Glutamatergic neuron (in vitro differentiated cells): ENCODE measurements around the gene CAMTA1. TPM values are rescaled to one million over a fixed set of nuclear protein-coding genes. Genes with fewer than 3 reads are reported as not detected.

Source experiments
- DNase-seq: peaks from one replicate; pipeline ENCODE4 v3.0.0; 2022
- H3K27ac Mint-ChIP-seq: one replicate; pipeline ENCODE4 v1.8.0; 2020; ENCODE audit warnings: mild to moderate bottlenecking, mixed read lengths, inconsistent platforms; ENCODE audit not compliant: unreplicated experiment
- H3K27me3 Mint-ChIP-seq: one replicate; pipeline ENCODE4 v1.8.0; 2020; ENCODE audit warnings: mild to moderate bottlenecking, moderate library complexity, mixed read lengths, inconsistent platforms; ENCODE audit not compliant: unreplicated experiment
- H3K36me3 Mint-ChIP-seq: one replicate; pipeline ENCODE4 v1.8.0; 2020; ENCODE audit warnings: mild to moderate bottlenecking, mixed read lengths, inconsistent platforms; ENCODE audit not compliant: unreplicated experiment
- H3K4me1 Mint-ChIP-seq: one replicate; pipeline ENCODE4 v1.8.0; 2020; ENCODE audit warnings: mild to moderate bottlenecking, low read depth, mixed read lengths, inconsistent platforms; ENCODE audit not compliant: unreplicated experiment
- H3K4me3 Mint-ChIP-seq: one replicate; pipeline ENCODE4 v1.8.0; 2020; ENCODE audit warnings: mild to moderate bottlenecking, mixed read lengths, inconsistent platforms; ENCODE audit not compliant: unreplicated experiment
- H3K9me3 Mint-ChIP-seq: one replicate; pipeline ENCODE4 v1.8.0; 2020; ENCODE audit warnings: mild to moderate bottlenecking, moderate library complexity, mixed read lengths, inconsistent platforms; ENCODE audit not compliant: unreplicated experiment
- total RNA-seq: library from RNA; stranded (reverse); fragmentation: NEBNext Ultra II Directional; extraction: Animal tissue kit (Norgen Biotek cat#: 25700); gene quantifications from one replicate; pipeline ENCODE4 v1.2.1, GENCODE V29; 2021; ENCODE audit not compliant: unreplicated experiment
- TF ChIP-seq, protein P1 (sequence below): fragments of 200-600 bp; sonication (generic); IDR thresholded peaks from one replicate; pipeline ENCODE4 v1.5.0; 2021; ENCODE audit not compliant: partially characterized antibody, unreplicated experiment

The CAMTA1 gene
- total RNA-seq, 1 donor from 2014 or later, result 77.2 TPM

- no peak for DNase-seq
- TF ChIP-seq, protein P1, sequence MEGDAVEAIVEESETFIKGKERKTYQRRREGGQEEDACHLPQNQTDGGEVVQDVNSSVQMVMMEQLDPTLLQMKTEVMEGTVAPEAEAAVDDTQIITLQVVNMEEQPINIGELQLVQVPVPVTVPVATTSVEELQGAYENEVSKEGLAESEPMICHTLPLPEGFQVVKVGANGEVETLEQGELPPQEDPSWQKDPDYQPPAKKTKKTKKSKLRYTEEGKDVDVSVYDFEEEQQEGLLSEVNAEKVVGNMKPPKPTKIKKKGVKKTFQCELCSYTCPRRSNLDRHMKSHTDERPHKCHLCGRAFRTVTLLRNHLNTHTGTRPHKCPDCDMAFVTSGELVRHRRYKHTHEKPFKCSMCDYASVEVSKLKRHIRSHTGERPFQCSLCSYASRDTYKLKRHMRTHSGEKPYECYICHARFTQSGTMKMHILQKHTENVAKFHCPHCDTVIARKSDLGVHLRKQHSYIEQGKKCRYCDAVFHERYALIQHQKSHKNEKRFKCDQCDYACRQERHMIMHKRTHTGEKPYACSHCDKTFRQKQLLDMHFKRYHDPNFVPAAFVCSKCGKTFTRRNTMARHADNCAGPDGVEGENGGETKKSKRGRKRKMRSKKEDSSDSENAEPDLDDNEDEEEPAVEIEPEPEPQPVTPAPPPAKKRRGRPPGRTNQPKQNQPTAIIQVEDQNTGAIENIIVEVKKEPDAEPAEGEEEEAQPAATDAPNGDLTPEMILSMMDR, result no peak
- no peak overlapping the region for H3K27ac Mint-ChIP-seq
- H3K4me1 Mint-ChIP-seq, result peaks cover 12% of the 10 kb centered on the region
- H3K9me3 Mint-ChIP-seq, result no peaks in the 10 kb centered on the region
- H3K4me3 Mint-ChIP-seq, result no peak overlapping the region
- no peaks in the 10 kb centered on the region for H3K27me3 Mint-ChIP-seq
- H3K36me3 Mint-ChIP-seq, result no peaks in the 10 kb centered on the region
Observed at GRCh38 chr1:7234471-7234755, 449.2 kb downstream of the CAMTA1 start.

DNA sequence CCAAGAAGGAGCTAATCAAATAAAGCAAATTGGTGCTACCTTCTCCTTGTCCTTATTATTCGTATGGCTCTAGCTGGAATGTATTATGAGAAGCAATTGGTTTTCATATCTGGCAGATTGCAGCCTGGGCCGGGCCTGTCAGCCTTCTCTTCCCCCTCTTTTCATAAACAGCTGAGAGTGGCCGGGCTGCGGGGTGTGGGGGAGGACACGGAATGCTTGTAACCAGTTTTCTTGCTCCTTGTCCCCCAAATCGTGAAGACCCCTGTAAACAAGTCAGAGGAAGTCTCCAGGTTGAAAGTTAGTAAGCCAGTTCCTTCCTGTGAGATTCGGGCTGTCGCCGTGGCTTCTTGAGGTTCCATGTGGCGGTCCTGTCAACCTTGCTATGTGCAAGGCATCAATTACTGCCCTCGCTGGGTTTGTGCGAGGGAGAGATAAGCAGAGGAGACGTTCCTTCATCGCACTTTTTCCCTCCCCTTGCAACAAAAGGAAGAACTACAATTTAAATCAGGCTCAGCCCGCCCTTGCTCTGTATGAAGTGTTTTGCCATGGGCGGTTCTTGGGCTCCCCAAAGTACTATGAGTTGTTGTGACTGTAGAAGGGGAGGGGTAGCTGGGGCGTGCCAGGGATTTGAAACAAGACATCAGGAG, 450.7 kb downstream of the CAMTA1 start:
- no peak for DNase-seq
- Mint-ChIP-seq H3K4me1 (peaks cover 12% of the 10 kb centered on the region), H3K27me3 (peaks cover 1% of the 10 kb centered on the region), H3K27ac (no peak overlapping the region), H3K4me3 (no peak overlapping the region), H3K36me3 (no peaks in the 10 kb centered on the region), H3K9me3 (no peaks in the 10 kb centered on the region)
- TF ChIP-seq, protein P1, result no peak

DNA sequence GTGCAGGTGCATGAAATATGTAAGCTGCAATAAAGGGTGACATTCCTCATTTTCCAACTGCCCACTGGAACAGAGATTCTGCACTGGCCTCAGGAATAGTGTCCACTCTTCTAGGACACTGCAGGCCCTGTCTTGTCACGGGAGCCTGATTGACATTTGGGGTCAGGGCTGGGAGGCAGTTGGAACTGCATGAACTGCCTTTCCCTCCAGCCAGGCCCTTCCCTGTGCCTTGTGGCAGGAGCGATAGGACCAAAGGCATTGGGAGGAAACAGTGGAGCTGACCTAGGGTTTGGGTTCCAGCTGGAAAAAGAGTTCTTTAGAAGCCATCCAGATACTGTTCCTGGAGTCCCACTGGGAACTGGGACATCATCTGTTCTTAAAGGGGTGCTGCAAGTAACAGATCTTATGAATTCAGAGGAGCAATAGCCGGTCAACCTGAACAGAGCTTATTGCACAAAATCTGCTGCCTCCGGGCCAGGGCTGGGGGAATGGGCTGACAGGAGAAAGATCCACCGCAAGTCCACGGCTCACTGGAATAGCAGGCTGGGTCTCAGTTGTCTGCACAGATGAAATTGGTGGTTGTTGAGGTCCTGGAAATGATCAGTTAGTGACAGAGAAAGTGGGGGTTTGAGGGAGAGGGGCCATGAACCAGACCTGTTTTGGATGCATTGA, 451.7 kb downstream of the CAMTA1 start:
- peaks cover 1% of the 10 kb centered on the region for H3K27me3 Mint-ChIP-seq
- H3K4me3 Mint-ChIP-seq, result no peak overlapping the region
- TF ChIP-seq, protein P1, result no peak
- H3K27ac Mint-ChIP-seq, result no peak overlapping the region
- no peaks in the 10 kb centered on the region for H3K9me3 Mint-ChIP-seq
- no peaks in the 10 kb centered on the region for H3K36me3 Mint-ChIP-seq
- H3K4me1 Mint-ChIP-seq, result peaks cover 10% of the 10 kb centered on the region
- no peak for DNase-seq

GRCh38 chr1:7247158-7247557, 461.9 kb downstream of the CAMTA1 start:
- H3K4me1 Mint-ChIP-seq, result peaks cover 5% of the 10 kb centered on the region

More at GRCh38 chr1:7247158-7247557, 461.9 kb downstream of the CAMTA1 start:
- Mint-ChIP-seq H3K4me3 (no peak overlapping the region), H3K36me3 (no peaks in the 10 kb centered on the region), H3K27me3 (no peaks in the 10 kb centered on the region), H3K9me3 (peaks cover 3% of the 10 kb centered on the region), H3K27ac (no peak overlapping the region)
- TF ChIP-seq, protein P1, result no peak
- DNase-seq, result no peak
